ENCODE results near the gene ZNF362.

The ZNF362 gene

GRCh38 chr1:33295023-33295422 lies 38.7 kb downstream of the ZNF362 start (continued):
- TF ChIP-seq ZSCAN18 (tag by site-specific recombination; IDR thresholded peaks at IDR 0.05) (no peak), YY2 (tag by site-specific recombination; IDR thresholded peaks at IDR 0.05) (no peak), ZBTB10 (tag by site-specific recombination; IDR thresholded peaks at IDR 0.05) (no peak), EGR2 (tag by site-specific recombination; IDR thresholded peaks at IDR 0.05; ENCODE audit: low read depth) (0 out of 2 replicates have a peak, but pooled peaks have one; percentile 17)

GRCh38 chr1:33295450-33296081 lies 39.3 kb downstream of the ZNF362 start:
- Histone ChIP-seq H3K4me3 (ENCODE audit: low read depth, low read length) (no peak overlapping the region), H3K27ac (ENCODE audit: extremely low read depth, low read depth, low read length) (no peak overlapping the region), H3K36me3 (ENCODE audit: control insufficient read depth in 2 of 2, insufficient read depth in 1 of 2, low read length in 2 of 2) (peaks cover 0 to 62% of the 10 kb centered on the region in 2 experiments; a peak in 1 of 3 replicates), H3K4me1 (ENCODE audit: control insufficient read depth, insufficient read depth, low read length) (no peaks in the 10 kb centered on the region), H3K9me3 (ENCODE audit: control insufficient read depth, insufficient read depth, low read depth, low read length) (no peaks in the 10 kb centered on the region)
- ChIA-PET CTCF (interaction anchor here (0.5 to 7.0 kb wide), 62 partner anchors 9 to 894 kb away, joined by 3 to 135 read pairs (median 5); partner anchors contain the start of genes A3GALT2, TRIM62 and ZSCAN20), POLR2A (interaction anchor here (0.9 kb wide), 1 partner anchor 43 kb away, joined by 4 read pairs; no protein-coding TSS in a partner anchor)
- TF ChIP-seq ZSCAN23 (tag by site-specific recombination; IDR thresholded peaks at IDR 0.05) (no peak), ELK4 (IDR thresholded peaks at IDR 0.05; ENCODE audit: borderline replicate concordance, low read depth, low read length) (no peak), SP7 (tag by site-specific recombination; IDR thresholded peaks at IDR 0.05) (0 out of 2 replicates have a peak, but pooled peaks have one; percentile 39), ZNF544 (tag by site-specific recombination; IDR thresholded peaks at IDR 0.05) (no peak), ZNF654 (tag by site-specific recombination; IDR thresholded peaks at IDR 0.05; ENCODE audit: low read depth) (peak; percentile 63), ZNF341 (tag by site-specific recombination; IDR thresholded peaks at IDR 0.05; ENCODE audit: low read depth) (no peak), WT1 (tag by site-specific recombination; IDR thresholded peaks at IDR 0.05) (no peak), ZNF529 (tag by site-specific recombination; IDR thresholded peaks at IDR 0.05; ENCODE audit: insufficient replicate concordance) (no peak), IKZF3 (tag by site-specific recombination; IDR thresholded peaks at IDR 0.05) (no peak), ZNF16 (tag by site-specific recombination; IDR thresholded peaks at IDR 0.05; ENCODE audit: low read depth) (no peak), ZNF223 (tag by site-specific recombination; IDR thresholded peaks at IDR 0.05) (no peak), ZNF626 (tag by site-specific recombination; IDR thresholded peaks at IDR 0.05) (no peak), GLIS1 (tag by site-specific recombination; IDR thresholded peaks at IDR 0.05) (0 out of 2 replicates have a peak, but pooled peaks have one; percentile 6), CTCF (tag by site-specific recombination; IDR thresholded peaks at IDR 0.05) (peak; percentile 85), ZNF202 (tag by site-specific recombination; IDR thresholded peaks at IDR 0.05; ENCODE audit: borderline replicate concordance) (no peak), ZBTB44 (tag by site-specific recombination; IDR thresholded peaks at IDR 0.05) (no peak), ZNF184 (tag by site-specific recombination; IDR thresholded peaks at IDR 0.05) (no peak), ZNF600 (tag by site-specific recombination; IDR thresholded peaks at IDR 0.05) (peak; percentile 34; the same call in 1 of the 2 replicates), ZNF48 (tag by site-specific recombination; IDR thresholded peaks at IDR 0.05) (no peak), PRDM1 (tag by site-specific recombination; IDR thresholded peaks at IDR 0.05) (no peak), ZNF350 (tag by site-specific recombination; IDR thresholded peaks at IDR 0.05) (no peak), ZNF169 (tag by site-specific recombination; IDR thresholded peaks at IDR 0.05) (no peak), ZNF530 (tag by site-specific recombination; IDR thresholded peaks at IDR 0.05; ENCODE audit: low read depth) (no peak)

Data from HEK293 (cell line).